ENCODE measurements around the gene EXOC6.

- TF ChIP-seq SIN3A (IDR thresholded peaks at IDR 0.05; ENCODE audit: low read depth) (no peak), YY1 (IDR thresholded peaks at IDR 0.05; ENCODE audit: extremely low read depth, insufficient replicate concordance, low read depth, low read length) (no peak), CTCF (IDR thresholded peaks at IDR 0.05 in 2 of 3, conservative IDR thresholded peaks at IDR 0.05 in 1 of 3; ENCODE audit: borderline replicate concordance in 1 of 3, insufficient read depth in 1 of 3, low read depth in 2 of 3, low read length in 2 of 3) (no peak), POLR2A (IDR thresholded peaks at IDR 0.05; ENCODE audit: borderline replicate concordance, extremely low read depth, insufficient read depth, insufficient read length) (no peak), REST (IDR thresholded peaks at IDR 0.05; ENCODE audit: low read depth) (no peak), POLR2AphosphoS5 (IDR thresholded peaks at IDR 0.05; ENCODE audit: low read depth, low read length) (no peak), EZH2 (IDR thresholded peaks at IDR 0.05) (no peak), EGR1 (IDR thresholded peaks at IDR 0.05; ENCODE audit: low read depth) (no peak), MAX (IDR thresholded peaks at IDR 0.05) (no peak), RAD21 (IDR thresholded peaks at IDR 0.05; ENCODE audit: low read depth) (no peak), JUND (IDR thresholded peaks at IDR 0.05) (no peak)
Measured at GRCh38 chr10:92991513-92991912, 143.2 kb downstream of the EXOC6 start.
